ENCODE measurements around the gene RTCA. TPM values are rescaled to one million over a fixed set of nuclear protein-coding genes. Genes with fewer than 3 reads are reported as not detected.
"Not testable (repeated sequence)": the region's sequence is repeated elsewhere in the genome, so short reads cannot be mapped to it uniquely, and the experiment has no call there.

RTCA gene
- total RNA-seq, 1 donor from 2014 or later = 40.7 TPM

GRCh38 chr1:100290291-100290690 lies 24.3 kb downstream of the RTCA start:
- TF ChIP-seq CTCF (IDR thresholded peaks at IDR 0.05) = no peak
- no peaks in the 10 kb centered on the region for H3K27me3 Mint-ChIP-seq (ENCODE audit: low read depth)
- H3K4me1 Mint-ChIP-seq (ENCODE audit: low read depth) = no peaks in the 10 kb centered on the region
- H3K27ac Mint-ChIP-seq (ENCODE audit: unreplicated experiment) = no peak overlapping the region
- H3K4me3 Mint-ChIP-seq (ENCODE audit: unreplicated experiment) = no peak overlapping the region
- no peak for DNase-seq (ENCODE audit: low spot score)
- H3K36me3 Mint-ChIP-seq (ENCODE audit: low read depth) = peaks cover 24% of the 10 kb centered on the region
- H3K9me3 Mint-ChIP-seq (ENCODE audit: low read depth) = no peaks in the 10 kb centered on the region

GRCh38 chr1:100292711-100293110 lies 26.7 kb downstream of the RTCA start:
- Mint-ChIP-seq H3K4me3 (ENCODE audit: unreplicated experiment) (no peak overlapping the region), H3K27ac (ENCODE audit: unreplicated experiment) (no peak overlapping the region), H3K36me3 (ENCODE audit: low read depth) (peaks cover 17% of the 10 kb centered on the region), H3K4me1 (ENCODE audit: low read depth) (no peaks in the 10 kb centered on the region), H3K9me3 (ENCODE audit: low read depth) (peaks cover 3% of the 10 kb centered on the region), H3K27me3 (ENCODE audit: low read depth) (no peaks in the 10 kb centered on the region)
- no peak for DNase-seq (ENCODE audit: low spot score)
- TF ChIP-seq CTCF (IDR thresholded peaks at IDR 0.05) = no peak

GRCh38 chr1:100296140-100296539 lies 30.1 kb downstream of the RTCA start:
- Mint-ChIP-seq H3K4me1 (ENCODE audit: low read depth) (no peaks in the 10 kb centered on the region), H3K4me3 (ENCODE audit: unreplicated experiment) (no peak overlapping the region), H3K9me3 (ENCODE audit: low read depth) (peaks cover 3% of the 10 kb centered on the region), H3K27ac (ENCODE audit: unreplicated experiment) (no peak overlapping the region), H3K27me3 (ENCODE audit: low read depth) (no peaks in the 10 kb centered on the region), H3K36me3 (ENCODE audit: low read depth) (peaks cover 11% of the 10 kb centered on the region)
- DNase-seq (ENCODE audit: low spot score) = no peak
- no peak for TF ChIP-seq CTCF (IDR thresholded peaks at IDR 0.05)

DNA sequence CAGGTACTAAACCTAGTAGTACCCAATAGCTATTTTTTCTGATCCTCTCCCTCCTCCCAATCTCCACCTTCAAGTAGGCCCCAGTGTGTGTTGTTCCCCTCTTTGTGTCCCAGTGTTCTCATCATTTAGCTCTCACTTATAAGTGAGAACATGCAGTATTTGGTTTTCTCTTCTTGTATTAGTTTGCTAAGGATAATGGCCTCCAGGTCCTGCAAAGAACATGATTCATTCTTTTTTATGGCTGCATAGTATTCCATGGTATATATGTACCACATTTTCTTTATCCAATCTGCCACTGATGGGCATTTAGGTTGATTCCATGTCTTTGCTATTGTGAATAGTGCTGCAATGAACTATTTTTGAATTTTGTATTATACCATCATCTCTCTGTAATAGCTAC lies 31.0 kb downstream of the RTCA start:
- not testable (repeated sequence) for H3K27ac Mint-ChIP-seq (ENCODE audit: unreplicated experiment); H3K4me3 Mint-ChIP-seq (ENCODE audit: unreplicated experiment); H3K9me3 Mint-ChIP-seq (ENCODE audit: low read depth); DNase-seq (ENCODE audit: low spot score); H3K4me1 Mint-ChIP-seq (ENCODE audit: low read depth); H3K27me3 Mint-ChIP-seq (ENCODE audit: low read depth); H3K36me3 Mint-ChIP-seq (ENCODE audit: low read depth)

DNA sequence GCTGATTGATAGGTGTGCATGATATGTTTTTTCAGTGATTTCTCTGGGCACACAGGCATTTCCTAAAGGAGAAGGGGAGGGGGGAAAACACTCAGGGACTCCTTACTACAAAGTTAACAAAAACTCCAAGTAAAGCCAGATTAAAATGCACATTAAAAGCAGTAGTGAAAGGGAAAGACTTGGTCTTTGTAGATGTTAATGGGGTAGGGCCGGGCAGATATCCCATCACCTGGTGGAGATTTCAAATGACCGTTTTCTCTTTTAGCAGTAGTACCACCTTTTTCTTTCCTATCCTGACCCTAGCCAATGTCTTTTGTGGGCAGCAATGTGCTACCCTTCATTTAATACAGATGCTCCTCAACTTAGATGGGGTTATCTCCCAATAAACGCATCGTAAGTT lies 32.5 kb downstream of the RTCA start:
- H3K36me3 Mint-ChIP-seq (ENCODE audit: low read depth) = peaks cover 2% of the 10 kb centered on the region
- H3K27me3 Mint-ChIP-seq (ENCODE audit: low read depth) = no peaks in the 10 kb centered on the region
- H3K9me3 Mint-ChIP-seq (ENCODE audit: low read depth) = peaks cover 3% of the 10 kb centered on the region
- no peak for TF ChIP-seq CTCF (IDR thresholded peaks at IDR 0.05)
- H3K4me3 Mint-ChIP-seq (ENCODE audit: unreplicated experiment) = no peak overlapping the region
- no peak for DNase-seq (ENCODE audit: low spot score)
- no peak overlapping the region for H3K27ac Mint-ChIP-seq (ENCODE audit: unreplicated experiment)
- H3K4me1 Mint-ChIP-seq (ENCODE audit: low read depth) = no peaks in the 10 kb centered on the region

DNA sequence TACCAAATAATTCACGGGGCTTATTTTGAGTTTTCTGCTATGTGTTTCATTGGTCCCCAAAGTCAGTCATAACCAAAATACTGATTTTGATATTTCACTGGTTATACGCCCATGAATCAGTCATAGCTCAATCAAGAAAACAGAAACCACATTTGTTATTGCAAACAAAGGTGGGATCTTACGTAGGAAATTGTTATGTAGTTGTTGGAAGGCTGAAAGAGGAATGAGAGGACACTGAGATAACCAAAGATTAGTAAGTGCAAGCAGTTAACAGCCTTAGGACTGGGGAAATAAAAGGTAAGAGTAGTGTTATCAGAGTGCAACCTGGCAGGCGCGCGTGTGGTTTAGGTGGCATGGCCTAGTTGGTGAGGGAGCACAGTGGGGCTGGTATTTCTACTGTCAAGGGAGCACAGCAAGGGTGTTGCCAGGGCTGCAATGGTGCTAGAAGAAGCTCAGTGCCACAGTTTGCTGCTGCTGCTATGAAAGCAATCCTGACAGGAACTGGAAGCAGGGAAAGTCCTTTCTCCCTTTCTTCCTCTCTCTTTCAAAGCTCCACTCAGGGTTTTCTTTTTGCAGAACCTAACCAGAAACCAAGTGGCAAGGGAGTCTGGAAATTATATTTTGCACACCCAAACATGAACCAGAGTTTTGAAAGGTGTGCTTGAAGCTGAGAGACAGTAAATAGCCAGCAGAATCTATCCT lies 33.7 kb downstream of the RTCA start:
- no peaks in the 10 kb centered on the region for H3K4me1 Mint-ChIP-seq (ENCODE audit: low read depth)
- no peak for DNase-seq (ENCODE audit: low spot score)
- H3K9me3 Mint-ChIP-seq (ENCODE audit: low read depth) = peaks cover 3% of the 10 kb centered on the region
- H3K27me3 Mint-ChIP-seq (ENCODE audit: low read depth) = no peaks in the 10 kb centered on the region
- no peak overlapping the region for H3K27ac Mint-ChIP-seq (ENCODE audit: unreplicated experiment)
- H3K4me3 Mint-ChIP-seq (ENCODE audit: unreplicated experiment) = no peak overlapping the region
- TF ChIP-seq CTCF (IDR thresholded peaks at IDR 0.05) = no peak
- peaks cover 2% of the 10 kb centered on the region for H3K36me3 Mint-ChIP-seq (ENCODE audit: low read depth)
